CD4-positive, alpha-beta T cell treated with Interleukin-21 for 1 hour (primary cell): ENCODE results near the gene UNC79.
"Not testable (repeated sequence)": the region's sequence is repeated elsewhere in the genome, so short reads cannot be mapped to it uniquely, and the experiment has no call there.

ENCODE experiments used
- DNase-seq: peaks from one replicate; pipeline ENCODE4 v3.0.0-alpha.2; 2020

Gene UNC79

GRCh38 chr14:93430315-93431035 is at the start of gene UNC79:
UNC79 (plus strand) TSS chr14:93430939; CDS start chr14:93431030, 91 bp downstream.
- no peak for DNase-seq

- DNase-seq, result no peak
Observed at GRCh38 chr14:93381644-93382043, 49.1 kb upstream of the UNC79 start.

GRCh38 chr14:93384256-93384655 is 46.5 kb upstream of the UNC79 start:
- not testable (repeated sequence) for DNase-seq

GRCh38 chr14:93395231-93395630 is 35.5 kb upstream of the UNC79 start:
- peak; percentile 4 for DNase-seq

GRCh38 chr14:93396456-93396855 is 34.3 kb upstream of the UNC79 start:
- DNase-seq, result no peak

- DNase-seq, result no peak
Observed at GRCh38 chr14:93398491-93398890, 32.2 kb upstream of the UNC79 start.

- DNase-seq, result no peak
Observed at GRCh38 chr14:93402951-93403350, 27.8 kb upstream of the UNC79 start.

GRCh38 chr14:93410021-93410420 is 20.7 kb upstream of the UNC79 start:
- no peak for DNase-seq

GRCh38 chr14:93410893-93411292 is 19.8 kb upstream of the UNC79 start:
- DNase-seq, result no peak

GRCh38 chr14:93425136-93425535 is 5.6 kb upstream of the UNC79 start:
- not testable (repeated sequence) for DNase-seq

- DNase-seq, result no peak
Observed at GRCh38 chr14:93426750-93427149, 4.0 kb upstream of the UNC79 start.

GRCh38 chr14:93431036-93431670 is 414 bp downstream of the UNC79 start:
- no peak for DNase-seq

- DNase-seq, result no peak
Observed at GRCh38 chr14:93454224-93454623, 23.5 kb downstream of the UNC79 start.

GRCh38 chr14:93456356-93456755 is 25.6 kb downstream of the UNC79 start:
- no peak for DNase-seq

- no peak for DNase-seq
Observed at GRCh38 chr14:93458234-93458633, 27.5 kb downstream of the UNC79 start.

GRCh38 chr14:93462479-93462878 is 31.7 kb downstream of the UNC79 start:
- DNase-seq, result no peak

- no peak for DNase-seq
Observed at GRCh38 chr14:93464271-93464670, 33.5 kb downstream of the UNC79 start.

GRCh38 chr14:93475471-93475870 is 44.7 kb downstream of the UNC79 start:
- DNase-seq, result no peak

- DNase-seq, result no peak
Observed at GRCh38 chr14:93476305-93476704, 45.6 kb downstream of the UNC79 start.

GRCh38 chr14:93479074-93479473 is 48.3 kb downstream of the UNC79 start:
- DNase-seq, result not testable (repeated sequence)

- DNase-seq, result no peak
Observed at GRCh38 chr14:93480867-93481266, 50.1 kb downstream of the UNC79 start.

GRCh38 chr14:93481758-93482157 is 51.0 kb downstream of the UNC79 start:
- no peak for DNase-seq

- DNase-seq, result no peak
Observed at GRCh38 chr14:93490001-93490400, 59.3 kb downstream of the UNC79 start.

GRCh38 chr14:93493054-93493453 is 62.3 kb downstream of the UNC79 start:
- no peak for DNase-seq

- DNase-seq, result not testable (repeated sequence)
Observed at GRCh38 chr14:93493622-93494021, 62.9 kb downstream of the UNC79 start.
